NB4 (cell line): ENCODE results near the gene TPPP2.

Experiments used
- POLR2A ChIP-seq: IDR thresholded peaks from 2 replicates; pipeline ENCODE4 v1.6.1; 2011; ENCODE audit warnings: mild to moderate bottlenecking; ENCODE audit not compliant: insufficient read length; ENCODE audit errors: extremely low read depth
- TF ChIP-seq, protein P1 (sequence below): IDR thresholded peaks from 2 replicates; pipeline ENCODE4 v1.6.1; 2011; ENCODE audit warnings: low read depth, low read length

GRCh38 chr14:21018286-21018685 is 11.7 kb upstream of the TPPP2 start:
- TF ChIP-seq, protein P1, sequence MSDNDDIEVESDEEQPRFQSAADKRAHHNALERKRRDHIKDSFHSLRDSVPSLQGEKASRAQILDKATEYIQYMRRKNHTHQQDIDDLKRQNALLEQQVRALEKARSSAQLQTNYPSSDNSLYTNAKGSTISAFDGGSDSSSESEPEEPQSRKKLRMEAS: no peak
- no peak for TF ChIP-seq POLR2A
